CD1c-positive myeloid dendritic cell (primary cell): Measurements from ENCODE around the gene PRTG.
"Not testable (repeated sequence)": the region's sequence is repeated elsewhere in the genome, so short reads cannot be mapped to it uniquely, and the experiment has no call there.

ENCODE experiments used
- DNase-seq: peaks from one replicate; pipeline ENCODE4 v3.0.0-alpha.2; 2016; ENCODE audit errors: extremely low spot score

Gene PRTG

DNA sequence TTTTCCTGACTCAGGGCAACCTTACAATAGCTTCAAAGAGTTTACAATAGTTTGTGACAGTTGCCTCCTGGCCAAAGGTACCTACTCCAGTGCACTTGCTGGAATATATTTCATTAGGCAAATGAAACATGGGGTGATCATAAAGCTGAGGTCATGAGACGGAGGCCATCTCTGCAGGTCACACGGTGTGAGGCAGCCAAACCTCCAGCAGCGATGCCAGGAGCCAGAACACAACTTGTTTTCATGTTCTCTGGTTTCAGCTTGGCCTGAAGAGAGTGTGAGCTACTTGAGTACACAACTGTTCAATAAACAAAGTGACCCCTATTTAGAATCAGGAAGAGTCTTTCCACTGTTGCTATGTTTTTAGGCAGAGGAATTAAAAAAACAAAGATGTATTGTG lies 112.1 kb downstream of the PRTG start:
- DNase-seq: no peak

DNA sequence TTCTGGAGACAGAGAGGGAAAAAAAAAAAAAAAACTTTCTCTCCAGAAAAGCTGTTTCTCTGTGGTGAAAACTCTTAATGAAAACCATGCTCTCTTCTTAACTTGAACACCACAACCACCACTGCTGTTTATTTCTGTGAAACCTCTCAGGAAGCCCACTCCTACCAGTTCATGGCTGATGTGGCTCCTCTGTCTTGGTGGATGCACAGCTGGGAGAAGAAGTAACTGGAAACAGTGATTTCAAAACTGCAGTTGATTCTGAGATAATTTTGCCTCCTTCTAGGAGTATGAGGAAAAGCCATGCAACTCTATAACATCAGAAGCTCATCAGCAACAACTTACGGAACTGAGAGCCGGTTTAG lies 114.6 kb downstream of the PRTG start:
- DNase-seq: no peak

DNA sequence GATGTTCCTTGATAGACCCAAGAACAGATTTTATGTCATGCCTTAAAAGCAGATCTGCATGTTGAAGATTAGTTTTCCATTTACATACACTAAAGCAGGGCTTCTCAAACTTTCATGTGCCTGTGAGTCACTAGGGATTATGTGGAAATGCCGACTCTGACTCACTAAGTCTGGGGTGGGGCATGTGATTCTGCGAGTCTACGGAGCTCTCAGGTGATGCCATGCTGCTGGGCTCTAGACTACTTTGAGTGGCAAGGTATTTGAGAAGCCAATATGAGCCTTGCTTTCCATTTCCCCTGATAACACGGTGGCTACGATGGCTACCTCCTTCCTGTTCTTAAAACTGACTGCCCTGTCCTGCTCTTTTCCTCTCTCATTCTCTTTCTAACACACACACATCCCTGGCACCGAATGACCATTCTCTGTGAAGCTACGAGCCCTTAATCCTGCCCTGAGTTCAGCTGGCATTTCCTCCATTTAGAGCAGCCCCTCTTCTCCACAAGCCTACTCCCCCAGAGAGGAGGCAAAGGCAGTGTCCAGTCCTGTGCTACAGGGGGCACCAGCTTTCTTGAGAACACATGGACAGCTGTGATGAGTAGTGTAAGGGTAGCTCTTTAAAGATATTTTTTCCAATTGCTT lies 115.1 kb downstream of the PRTG start:
- DNase-seq: peak; percentile 44

DNA sequence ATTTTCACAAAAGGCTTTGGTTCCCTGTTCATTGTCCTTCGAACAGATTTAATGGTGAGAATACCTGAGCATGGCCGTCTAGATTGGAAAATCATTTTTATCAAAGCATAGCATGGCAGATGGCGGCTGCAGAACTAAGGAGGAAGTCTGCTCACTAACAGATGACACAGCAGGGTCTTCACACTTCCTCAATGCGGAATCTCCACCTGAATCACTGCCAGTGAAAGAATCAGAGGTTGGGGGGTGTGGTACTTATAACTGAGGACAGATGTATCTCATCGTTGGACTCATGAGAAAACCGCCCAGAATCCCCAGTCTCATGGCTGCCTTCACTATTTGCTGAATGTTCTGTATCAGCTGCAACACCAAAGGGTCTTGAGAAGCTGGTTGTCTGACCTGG lies 123.2 kb downstream of the PRTG start:
- no peak for DNase-seq

DNA sequence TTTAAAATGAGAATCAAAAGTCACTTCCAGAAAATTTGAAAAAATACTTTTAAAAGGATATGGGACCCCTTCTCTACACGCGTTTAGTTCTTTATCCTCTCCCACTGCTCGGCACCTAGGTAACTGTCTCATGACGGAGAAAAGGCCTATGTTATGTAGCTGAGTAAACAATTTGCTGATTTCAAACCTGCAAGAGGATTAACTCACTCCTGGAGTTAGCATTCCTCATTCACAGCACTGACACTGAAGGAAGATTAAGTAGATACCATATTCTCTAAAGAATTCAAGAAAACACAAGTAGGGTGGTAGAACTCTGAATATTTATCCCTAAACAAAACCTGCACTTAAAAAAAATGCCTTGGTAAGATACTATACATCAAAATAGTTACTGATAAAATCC lies 124.6 kb downstream of the PRTG start:
- no peak for DNase-seq

DNA sequence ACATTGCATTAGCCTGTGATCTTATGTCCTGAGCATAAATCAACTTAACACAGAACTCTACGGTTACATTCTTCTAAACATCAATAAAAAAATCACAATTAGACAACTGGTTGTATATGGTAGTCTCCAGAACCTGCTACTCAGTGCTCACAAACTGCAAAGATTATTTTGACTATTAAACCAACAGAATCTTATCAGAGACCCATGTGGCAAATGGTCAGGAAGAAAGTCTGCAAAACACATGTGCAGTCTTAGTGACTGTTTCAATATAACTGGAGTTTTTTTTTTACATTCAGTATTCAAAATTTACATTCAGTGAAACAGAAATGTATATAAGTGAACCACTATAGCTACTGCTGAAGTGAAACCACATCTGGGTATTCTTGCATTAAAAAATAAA lies 127.5 kb downstream of the PRTG start:
- DNase-seq: no peak

DNA sequence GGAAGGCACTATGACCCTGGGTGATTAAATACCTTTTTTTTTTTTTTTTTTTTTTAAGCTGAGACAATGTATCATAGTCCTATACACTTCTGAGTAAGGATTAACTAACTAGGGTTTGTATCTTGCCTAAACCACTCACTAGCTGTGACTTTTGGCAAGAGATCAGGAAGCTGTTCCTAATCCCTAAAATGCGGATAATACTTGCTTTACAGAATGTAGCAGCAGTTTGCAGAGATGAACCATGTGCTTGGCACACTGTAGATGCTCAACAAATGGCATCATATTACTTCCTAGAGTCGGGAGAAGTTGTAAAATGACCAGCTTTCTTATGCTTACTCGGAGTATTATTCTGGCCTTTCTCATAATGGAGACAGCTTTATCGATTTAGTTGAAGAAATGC lies 129.2 kb downstream of the PRTG start:
- DNase-seq: no peak

DNA sequence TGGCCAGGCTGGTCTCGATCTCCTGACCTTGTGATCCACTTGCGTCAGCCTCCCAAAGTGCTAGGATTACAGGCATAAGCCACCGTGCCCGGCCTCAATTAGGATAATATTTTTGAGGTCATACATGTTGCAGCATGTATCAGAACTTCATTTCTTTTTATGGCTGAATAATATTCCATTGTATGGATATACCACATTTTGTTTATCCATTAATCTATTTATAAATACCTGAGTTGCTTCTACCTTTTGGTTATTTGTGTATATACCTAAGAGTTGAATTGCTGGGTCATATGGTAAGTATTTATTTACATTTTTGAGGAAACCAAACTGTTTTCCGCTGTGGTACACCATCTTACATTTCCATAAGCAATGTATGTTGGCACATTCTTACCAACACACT lies 136.7 kb downstream of the PRTG start:
- no peak for DNase-seq

DNA sequence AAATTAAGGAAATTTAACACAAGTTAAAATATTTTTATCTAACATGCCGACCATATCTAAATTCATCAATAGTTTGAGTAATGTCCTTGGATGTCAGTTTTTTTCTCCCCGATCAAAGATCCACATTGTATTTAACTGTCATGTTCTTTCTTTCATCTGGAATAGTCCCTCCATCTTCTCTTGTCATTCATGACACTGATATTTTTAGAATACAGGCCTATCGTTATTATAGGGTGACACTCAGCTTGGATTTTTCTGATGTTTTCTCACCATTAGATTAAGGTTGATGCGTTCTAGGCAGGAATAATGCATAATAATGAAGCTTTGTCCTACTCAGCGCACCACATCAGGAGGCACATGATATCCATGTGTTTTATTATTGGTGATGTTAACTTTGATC lies 141.6 kb downstream of the PRTG start:
- no peak for DNase-seq

DNA sequence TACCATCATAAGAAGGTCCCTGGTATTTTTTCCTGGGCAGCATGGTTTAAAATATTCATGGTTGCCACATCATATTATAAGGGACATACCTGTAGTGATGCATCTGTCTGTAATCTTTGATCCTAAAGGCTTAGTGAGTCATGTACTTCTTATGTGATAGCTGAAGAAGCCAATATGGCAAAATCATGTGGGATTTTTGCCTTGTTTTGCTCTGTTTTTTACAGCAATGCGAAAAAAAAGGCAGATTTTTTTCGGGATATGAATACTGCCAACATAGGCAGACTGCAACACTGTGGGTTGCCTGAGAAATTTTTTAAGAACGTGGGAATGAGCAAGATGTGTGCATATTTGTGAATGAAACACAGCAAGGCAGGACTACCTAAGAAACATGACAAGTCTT lies 143.5 kb downstream of the PRTG start:
- no peak for DNase-seq

DNA sequence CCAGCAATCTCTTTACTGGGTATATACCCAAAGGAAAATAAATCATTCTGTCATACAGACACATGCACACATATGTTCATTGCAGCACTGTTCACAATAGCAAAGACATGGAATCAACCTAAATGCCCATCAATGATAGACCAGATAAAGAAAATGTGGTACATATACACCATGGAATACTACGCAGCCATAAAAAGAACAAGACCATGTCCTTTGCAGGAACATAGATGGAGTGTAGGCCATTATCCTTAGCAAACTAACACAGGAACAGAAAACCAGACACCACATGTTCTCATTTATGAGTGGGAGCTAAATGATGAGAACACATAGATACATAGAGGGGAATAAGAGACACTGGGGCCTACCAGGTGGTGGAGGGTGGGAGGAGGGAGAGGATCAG lies 149.9 kb downstream of the PRTG start:
- DNase-seq: not testable (repeated sequence)

DNA sequence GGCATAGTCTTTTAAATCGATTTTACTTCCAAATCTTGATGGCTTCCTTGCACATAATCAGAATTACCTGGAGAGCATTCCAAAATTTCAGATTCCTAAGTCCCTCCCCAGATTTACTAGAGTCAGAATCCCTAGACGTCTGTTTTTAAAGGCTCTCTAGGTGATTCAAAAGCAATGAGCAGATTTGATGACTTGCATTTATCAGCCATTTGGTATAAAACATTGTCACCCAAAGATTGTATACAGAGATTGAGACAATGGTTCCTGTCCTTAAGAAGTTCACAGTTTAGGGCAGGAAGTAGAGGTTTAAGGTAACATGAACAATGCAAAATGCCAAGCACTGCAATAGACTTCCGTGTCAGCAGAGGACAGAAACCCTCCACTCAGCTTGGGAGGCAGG lies 152.2 kb downstream of the PRTG start:
- DNase-seq: no peak

DNA sequence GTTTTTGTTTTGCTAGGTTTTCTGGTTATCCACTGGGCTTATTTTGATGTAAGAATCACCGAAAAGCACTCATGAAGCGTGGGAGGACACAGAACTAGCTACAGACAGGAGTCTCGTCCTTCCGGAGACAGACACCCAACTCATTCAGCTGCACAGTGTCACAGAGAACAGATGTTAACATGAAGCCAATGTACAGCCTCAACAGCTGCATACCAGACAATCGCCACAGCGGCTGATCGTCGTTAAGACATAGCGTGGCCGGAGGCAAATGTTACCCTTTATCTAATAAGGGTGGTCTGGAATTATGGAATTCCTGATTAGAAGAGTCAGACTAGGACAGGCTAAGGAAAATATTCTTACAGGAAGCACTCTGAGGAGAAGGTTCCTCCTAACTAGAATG lies 153.7 kb downstream of the PRTG start:
- DNase-seq: no peak

DNA sequence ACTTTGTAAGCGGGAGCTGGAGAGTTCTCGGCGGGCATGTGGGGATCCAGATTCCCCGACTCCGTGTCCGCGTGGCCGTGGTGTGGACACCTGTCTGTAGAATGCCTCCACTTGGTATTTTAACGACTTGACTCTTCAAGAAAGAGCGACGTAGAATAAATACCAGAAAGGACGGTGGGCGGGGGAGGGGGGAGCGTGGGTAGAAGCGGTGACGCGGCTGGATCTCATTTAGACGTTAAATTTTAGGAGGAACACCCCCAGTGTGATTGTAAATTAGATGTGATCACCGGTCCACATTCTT lies 154.2 kb downstream of the PRTG start:
- DNase-seq: no peak

DNA sequence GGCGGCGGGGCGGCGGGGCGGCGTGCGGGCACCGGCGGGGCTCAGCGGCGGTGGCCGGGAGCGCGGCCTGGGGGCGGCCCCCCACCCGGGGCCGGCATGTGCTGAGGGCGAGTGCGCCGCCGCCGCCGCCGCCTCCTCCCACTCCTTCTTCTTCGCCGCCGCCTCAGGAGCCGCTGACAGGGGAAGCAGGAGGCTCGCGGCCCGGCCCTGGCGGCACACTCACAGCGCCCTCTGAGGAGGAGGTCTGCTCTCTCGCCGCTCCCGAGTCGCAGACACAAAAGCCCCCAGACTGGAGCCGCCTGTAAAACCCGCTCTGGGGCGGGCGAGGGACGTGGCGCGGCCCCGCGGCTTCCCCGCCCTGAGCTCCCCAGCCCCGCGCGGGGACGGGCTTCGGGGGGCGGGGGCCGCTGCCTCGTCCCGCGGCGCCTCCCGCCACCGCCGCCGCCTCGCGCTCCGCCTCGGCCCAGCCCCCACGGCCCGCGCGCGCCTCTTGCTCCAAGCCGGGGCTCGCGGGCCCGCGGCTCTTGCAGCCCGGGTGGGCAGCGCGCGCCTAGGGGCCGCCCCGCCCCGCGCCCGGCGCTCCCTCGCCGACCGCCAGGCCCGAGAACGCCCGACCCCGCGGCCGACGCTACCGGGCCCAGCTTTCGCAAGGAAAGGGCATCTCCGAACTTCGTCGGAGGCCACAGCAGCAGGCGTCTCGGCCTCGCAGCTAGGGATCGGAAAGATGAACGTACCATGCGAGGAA lies 154.7 kb downstream of the PRTG start, which contains the start of gene PYGO1:
Gene PYGO1 (minus strand): TSS at position 276 of the 745 bp plus-strand sequence. CDS start 462 bp downstream, outside the sequence.
- peak; percentile 53 for DNase-seq

DNA sequence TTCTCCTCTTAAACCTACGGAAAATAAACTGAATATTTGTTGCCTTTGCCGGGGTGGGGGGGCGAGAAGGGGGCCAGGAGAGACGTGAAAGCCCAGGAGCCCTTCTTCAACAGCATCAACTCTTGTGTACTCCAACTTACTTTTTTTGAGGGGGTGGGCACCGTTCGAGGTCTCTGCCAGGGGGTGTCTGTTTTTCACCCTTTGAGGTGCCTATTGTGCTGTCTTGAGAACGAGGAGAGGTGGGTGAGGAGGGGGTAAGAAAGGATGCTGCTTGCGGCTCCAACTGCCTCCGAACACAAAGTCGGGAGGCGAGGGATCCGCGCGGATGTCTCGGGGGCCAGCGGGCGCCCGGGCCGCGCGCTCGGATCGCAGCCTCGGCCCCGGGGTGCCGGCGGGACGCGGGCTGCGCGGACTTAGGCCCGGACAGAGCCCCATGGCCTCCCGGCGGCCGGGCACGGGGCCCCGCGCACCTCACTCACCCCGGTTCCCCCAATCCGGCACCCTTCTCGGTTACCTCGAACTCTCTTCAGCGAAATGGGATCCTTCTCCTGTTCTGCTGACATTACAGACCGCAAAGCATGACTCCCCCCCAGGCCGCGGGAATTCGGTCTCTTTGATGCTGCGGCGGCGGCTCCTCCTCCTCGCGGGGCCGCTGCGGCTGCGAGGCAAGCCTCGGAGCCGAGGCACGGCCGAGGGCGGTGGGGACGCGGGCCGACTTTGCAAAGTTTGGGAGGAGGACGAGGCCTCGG lies 155.5 kb downstream of the PRTG start:
- DNase-seq: peak; percentile 6

DNA sequence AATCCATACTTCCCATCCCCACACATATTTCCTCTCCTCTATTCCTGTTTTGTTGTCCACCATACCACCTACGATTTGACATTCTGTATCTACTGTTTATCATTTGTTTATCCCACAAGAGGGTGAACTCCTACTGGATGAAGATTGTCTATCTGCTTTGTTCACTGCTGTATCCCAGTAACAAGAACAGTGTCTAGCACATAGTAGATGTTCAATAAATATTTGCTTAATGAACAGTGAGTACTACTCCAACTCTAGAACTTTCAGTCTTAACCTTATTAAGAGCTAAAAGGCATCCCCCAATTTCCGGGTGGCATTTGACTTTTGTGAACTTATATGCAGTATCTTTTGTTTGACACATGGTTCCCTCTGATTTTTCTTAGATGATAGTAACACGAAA lies 156.1 kb downstream of the PRTG start:
- no peak for DNase-seq

DNA sequence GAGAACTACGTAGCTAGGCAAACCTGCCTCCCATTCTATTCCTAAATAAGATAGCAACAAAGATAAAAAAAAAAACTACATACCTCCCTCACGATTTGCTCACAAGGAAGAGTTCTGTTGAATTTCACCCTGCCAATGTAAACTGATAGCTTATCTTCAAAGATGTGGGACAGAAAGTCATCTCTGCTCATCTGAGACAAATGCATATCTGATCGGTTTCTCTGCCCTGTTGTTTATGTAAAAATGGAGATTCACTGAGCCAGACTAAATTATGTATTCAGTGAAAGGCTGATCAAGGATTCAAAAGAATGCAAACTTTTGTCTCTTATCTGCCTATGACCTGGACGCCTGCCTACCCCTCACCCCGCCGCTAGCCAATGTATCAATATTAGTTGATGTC lies 166.0 kb downstream of the PRTG start:
- no peak for DNase-seq

DNA sequence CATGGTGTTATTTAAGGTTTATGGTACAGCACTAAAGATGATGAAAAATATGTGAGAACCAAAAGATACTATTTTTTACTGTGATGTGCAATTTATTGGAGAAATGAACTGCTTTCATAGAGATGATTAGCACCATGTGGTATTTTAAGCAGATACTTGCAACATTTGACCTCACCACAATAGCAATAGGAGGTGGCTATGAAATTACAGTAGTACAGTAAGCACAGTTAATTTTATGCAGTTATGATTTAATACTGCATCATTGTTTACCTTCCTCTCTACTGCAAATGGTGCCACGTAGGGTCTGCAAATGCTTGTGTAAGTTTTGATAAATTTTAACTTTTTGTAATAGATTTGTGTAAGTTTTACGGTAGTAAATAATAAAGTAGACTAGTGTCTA lies 168.9 kb downstream of the PRTG start:
- no peak for DNase-seq

DNA sequence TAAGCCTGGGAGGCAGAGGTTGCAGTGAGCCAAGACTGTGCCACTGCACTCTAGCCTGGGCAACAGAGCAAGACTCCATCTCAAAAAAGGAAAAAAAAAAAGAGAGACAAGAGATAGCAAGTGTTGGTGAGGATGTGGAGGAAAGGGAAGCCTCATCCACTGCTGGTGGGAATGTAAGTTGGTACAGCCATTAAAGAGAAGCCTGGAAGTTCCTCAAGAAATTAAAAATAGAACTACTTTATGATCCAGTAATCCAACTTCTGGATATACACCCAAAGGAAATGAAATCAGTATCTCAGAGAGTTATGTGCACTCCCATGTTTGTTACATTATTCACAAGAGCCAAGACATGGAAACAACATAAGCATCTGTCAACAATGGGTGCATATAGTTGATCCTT lies 169.7 kb downstream of the PRTG start:
- DNase-seq: no peak

DNA sequence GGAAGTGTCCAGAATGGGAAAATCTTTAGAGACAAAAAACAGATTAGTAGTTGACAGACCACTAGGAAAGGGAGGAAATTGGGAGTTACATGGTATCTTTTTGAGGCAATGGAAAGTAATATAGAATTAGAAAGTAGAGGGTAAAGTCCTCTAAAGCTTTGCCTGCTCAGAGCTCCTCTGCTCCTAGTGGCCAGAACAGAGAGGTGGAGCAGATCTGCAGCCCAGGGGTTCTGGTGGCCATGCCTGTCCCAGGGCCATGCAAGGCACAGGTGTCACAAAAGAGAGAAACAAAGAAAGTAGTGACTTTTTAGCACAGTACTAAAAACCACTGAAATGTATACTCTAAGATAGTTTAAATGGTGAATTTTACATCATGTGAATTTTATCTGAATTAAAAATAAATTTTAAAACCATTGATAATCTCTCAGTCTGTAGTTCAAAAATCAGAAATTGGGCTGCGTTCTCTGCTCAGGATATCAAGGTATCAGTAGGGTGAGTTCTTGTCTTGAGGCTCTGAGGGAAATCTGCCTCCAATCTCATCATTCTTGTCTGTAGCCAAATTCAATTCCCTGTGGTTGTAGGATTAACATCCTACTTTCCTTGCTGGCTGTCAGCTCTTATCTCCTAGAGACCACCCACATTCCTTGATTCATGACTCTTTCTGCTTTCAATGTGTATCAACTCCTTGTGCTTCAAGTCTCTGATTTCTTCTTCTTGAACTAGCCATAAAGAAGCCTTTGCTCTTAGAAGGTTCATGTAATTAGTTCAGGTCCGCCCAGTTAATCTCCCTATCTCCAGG lies 178.4 kb downstream of the PRTG start:
- no peak for DNase-seq

DNA sequence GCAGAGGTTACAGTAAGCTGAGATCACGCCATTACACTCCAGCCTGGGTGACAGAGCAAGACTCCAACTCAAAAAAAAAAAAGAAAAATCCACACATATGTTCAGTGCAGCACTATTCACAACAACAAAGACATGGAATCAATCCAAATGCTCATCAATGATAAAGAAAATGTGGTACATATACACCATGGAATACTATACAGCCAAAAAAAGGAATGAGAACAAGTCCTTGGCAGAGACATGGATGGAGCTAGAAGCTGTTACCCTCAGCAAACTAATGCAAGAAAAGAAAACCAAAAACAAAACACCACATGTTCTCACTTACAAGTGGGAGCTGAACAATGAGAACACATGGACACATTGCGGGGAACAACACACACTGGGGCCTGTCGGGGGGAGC lies 180.4 kb downstream of the PRTG start:
- DNase-seq: no peak
